Activated CD8-positive, alpha-beta T cell treated with anti-CD3 and anti-CD28 coated beads for 36 hours (primary cell): ENCODE data around the gene RIPPLY3. TPM values are rescaled to one million over a fixed set of nuclear protein-coding genes. Genes with fewer than 3 reads are reported as not detected.
"Not testable (repeated sequence)": the region's sequence is repeated elsewhere in the genome, so short reads cannot be mapped to it uniquely, and the experiment has no call there.

Experiments
- ATAC-seq: fragments of 200-7000 bp; cut with Tn5 transposase; one replicate; pipeline ENCODE4 v1.10.0; 2021; ENCODE audit warnings: mild to moderate bottlenecking, moderate library complexity
- CTCF ChIA-PET: fragments of 350-600 bp; sonication (Branson Sonifier 250); formaldehyde crosslinking; loops from one replicate; lab custom pipeline; 2021; ENCODE audit warnings: antibody characterized with exemption; lab: Charles Lee
- POLR2A ChIA-PET: fragments of 350-600 bp; sonication (Branson Sonifier 250); formaldehyde crosslinking; loops from one replicate; lab custom pipeline; 2021; ENCODE audit warnings: antibody characterized with exemption; lab: Charles Lee
- DNase-seq: peaks from one replicate; pipeline ENCODE4 v3.0.0-alpha.2; 2020
- H3K27ac Mint-ChIP-seq: one replicate; pipeline ENCODE4 v1.8.0; 2021; ENCODE audit warnings: mild to moderate bottlenecking, mixed read lengths
- H3K27me3 Mint-ChIP-seq: one replicate; pipeline ENCODE4 v1.8.0; 2021; ENCODE audit warnings: mixed read lengths
- H3K36me3 Mint-ChIP-seq: one replicate; pipeline ENCODE4 v1.8.0; 2021; ENCODE audit warnings: low read depth, mixed read lengths
- H3K4me1 Mint-ChIP-seq: one replicate; pipeline ENCODE4 v1.8.0; 2021; ENCODE audit warnings: low read depth, mixed read lengths
- H3K4me3 Mint-ChIP-seq: one replicate; pipeline ENCODE4 v1.8.0; 2021; ENCODE audit warnings: mild to moderate bottlenecking, moderate library complexity, mixed read lengths
- H3K9me3 Mint-ChIP-seq: one replicate; pipeline ENCODE4 v1.8.0; 2021; ENCODE audit warnings: mixed read lengths
- CTCF ChIP-seq: fragments of 200-600 bp; IDR thresholded peaks from one replicate; pipeline ENCODE4 v1.8.0; 2022; ENCODE audit warnings: antibody characterized with exemption, mild to moderate bottlenecking
- intact Hi-C: fragments of 100-400 bp; cut with micrococcal nuclease; formaldehyde crosslinking; loops from one replicate; pipeline ENCODE4 v1.10.0; 2022
- total RNA-seq, 2 experiments: library from RNA; stranded (reverse); gene quantifications; one replicate each; pipeline ENCODE4 v1.2.3, GENCODE V29; 2021

Gene RIPPLY3
- total RNA-seq, 2 experiments from 2014 or later = not detected

- H3K27ac Mint-ChIP-seq = peak overlapping the region; percentile 0
- H3K36me3 Mint-ChIP-seq = no peaks in the 10 kb centered on the region
- no peaks in the 10 kb centered on the region for H3K9me3 Mint-ChIP-seq
- ATAC-seq (no peak), DNase-seq (no peak)
- POLR2A ChIA-PET = interaction anchor here (1.5 to 2.2 kb wide), 3 partner anchors 12 to 22 kb away, joined by 6 to 11 read pairs (median 9); partner anchors contain the start of gene HLCS
- intact Hi-C loops = loop anchor here (10.0 kb wide), 1 partner anchor 86 kb away; the partner anchor contains the start of genes PIGP and TTC3
- peak overlapping the region; percentile 0 for H3K4me3 Mint-ChIP-seq
- no peak for TF ChIP-seq CTCF
- H3K4me1 Mint-ChIP-seq = peaks cover 34% of the 10 kb centered on the region
- H3K27me3 Mint-ChIP-seq = no peaks in the 10 kb centered on the region
- CTCF ChIA-PET = interaction anchor here (2.9 to 3.3 kb wide), 2 partner anchors 11 to 23 kb away, joined by 28 to 33 read pairs; partner anchors contain the start of gene HLCS
Observed at GRCh38 chr21:36988536-36988935, 18.0 kb upstream of the RIPPLY3 start.

DNA sequence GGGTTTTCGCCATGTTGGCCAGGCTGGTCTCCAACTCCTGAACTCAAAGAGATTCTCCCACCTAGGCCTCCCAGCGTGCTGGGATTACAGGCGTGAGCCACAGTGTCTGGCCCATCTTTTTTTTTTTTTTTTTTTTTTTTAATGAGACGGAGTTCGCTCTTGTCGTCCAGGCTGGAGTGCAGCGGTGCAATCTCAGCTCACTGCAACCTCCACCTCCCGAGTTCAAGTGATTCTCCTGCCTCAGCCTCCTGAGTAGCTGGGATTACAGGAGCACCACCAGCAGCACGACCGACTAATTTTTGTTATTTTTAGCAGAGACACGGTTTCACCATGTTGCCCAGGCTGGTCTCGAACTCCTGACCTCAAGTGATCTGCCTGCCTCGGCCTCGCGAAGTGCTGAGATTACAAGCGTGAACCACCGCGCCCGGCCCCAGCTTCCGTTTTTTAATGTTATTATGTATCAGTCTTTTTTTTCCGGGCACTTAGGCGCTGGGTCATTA is 17.3 kb upstream of the RIPPLY3 start:
- not testable (repeated sequence) for H3K9me3 Mint-ChIP-seq, H3K27me3 Mint-ChIP-seq, ATAC-seq, H3K36me3 Mint-ChIP-seq
- Mint-ChIP-seq H3K27ac (peak overlapping the region; percentile 90), H3K4me3 (peak overlapping the region; percentile 68), H3K4me1 (peaks cover 34% of the 10 kb centered on the region)
- ChIA-PET CTCF (interaction anchor here (0.9 to 3.3 kb wide), 14 partner anchors 11 to 92 kb away, joined by 3 to 33 read pairs (median 6); partner anchors contain the start of gene HLCS), POLR2A (interaction anchor here (1.1 to 2.2 kb wide), 4 partner anchors 9 to 23 kb away, joined by 4 to 11 read pairs (median 8); partner anchors contain the start of gene HLCS)
- DNase-seq = peak; percentile 79
- intact Hi-C loops = loop anchor here (10.0 kb wide), 1 partner anchor 86 kb away; the partner anchor contains the start of genes PIGP and TTC3

- Mint-ChIP-seq H3K36me3 (no peaks in the 10 kb centered on the region), H3K27ac (peak overlapping the region; percentile 90), H3K9me3 (no peaks in the 10 kb centered on the region), H3K4me3 (peak overlapping the region; percentile 68), H3K27me3 (no peaks in the 10 kb centered on the region), H3K4me1 (peaks cover 38% of the 10 kb centered on the region)
- CTCF ChIA-PET = interaction anchor here (0.9 to 3.3 kb wide), 19 partner anchors 8 to 93 kb away, joined by 3 to 33 read pairs (median 5); partner anchors contain the start of genes HLCS and RIPPLY3
- POLR2A ChIA-PET = interaction anchor here (1.1 to 2.2 kb wide), 5 partner anchors 10 to 42 kb away, joined by 4 to 11 read pairs (median 6); partner anchors contain the start of gene HLCS
- DNase-seq (peak; percentile 88), ATAC-seq (peak; percentile 88)
- TF ChIP-seq CTCF = peak; percentile 83
- intact Hi-C loops = loop anchor here (10.0 kb wide), 1 partner anchor 85 kb away; the partner anchor contains the start of genes PIGP and TTC3
Observed at GRCh38 chr21:36989699-36990507, 16.6 kb upstream of the RIPPLY3 start.

DNA sequence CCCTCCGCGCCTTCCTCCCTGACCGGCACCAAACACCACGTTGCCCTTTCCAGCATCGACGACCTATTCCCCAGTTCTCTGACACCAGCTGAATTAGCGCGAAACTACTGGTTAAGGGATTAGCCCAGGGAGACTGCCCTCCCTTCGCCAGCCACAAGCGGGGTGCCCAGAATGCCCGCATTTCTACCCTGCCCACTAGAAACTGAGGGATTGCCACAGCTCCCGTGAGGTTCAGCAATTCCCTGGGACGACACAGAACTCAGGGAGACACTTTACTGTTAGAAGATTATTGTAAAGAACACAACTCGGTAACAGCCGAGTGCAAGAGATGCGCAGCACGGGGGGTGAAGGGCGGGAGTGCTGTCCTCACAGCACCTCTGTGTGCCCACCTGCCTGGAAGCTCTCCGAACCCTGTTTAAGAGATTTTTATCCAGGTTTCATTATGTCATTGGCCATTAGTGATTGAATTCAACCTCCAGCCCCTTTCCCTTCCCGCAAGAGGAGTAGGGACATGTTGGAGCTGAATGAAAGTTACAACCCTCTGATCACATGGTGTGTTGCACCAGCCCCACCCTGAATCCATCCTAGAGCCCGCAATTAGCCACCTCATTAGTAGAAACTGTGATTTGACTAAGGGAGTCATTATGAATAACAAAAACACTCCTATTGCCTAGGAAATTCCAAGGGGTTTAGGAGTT is 15.8 kb upstream of the RIPPLY3 start:
- ATAC-seq (no peak), DNase-seq (no peak)
- CTCF ChIA-PET = interaction anchor here (0.7 to 3.4 kb wide), 17 partner anchors 9 to 79 kb away, joined by 3 to 33 read pairs (median 5); partner anchors contain the start of genes HLCS and RIPPLY3
- Mint-ChIP-seq H3K4me1 (peaks cover 36% of the 10 kb centered on the region), H3K27me3 (no peaks in the 10 kb centered on the region), H3K9me3 (no peaks in the 10 kb centered on the region), H3K4me3 (peak overlapping the region; percentile 68), H3K36me3 (no peaks in the 10 kb centered on the region), H3K27ac (peak overlapping the region; percentile 62)
- POLR2A ChIA-PET = interaction anchor here (1.0 to 2.2 kb wide), 3 partner anchors 14 to 43 kb away, joined by 4 to 11 read pairs (median 6); partner anchors contain the start of gene HLCS
- intact Hi-C loops = no loop called here
- no peak for TF ChIP-seq CTCF

DNA sequence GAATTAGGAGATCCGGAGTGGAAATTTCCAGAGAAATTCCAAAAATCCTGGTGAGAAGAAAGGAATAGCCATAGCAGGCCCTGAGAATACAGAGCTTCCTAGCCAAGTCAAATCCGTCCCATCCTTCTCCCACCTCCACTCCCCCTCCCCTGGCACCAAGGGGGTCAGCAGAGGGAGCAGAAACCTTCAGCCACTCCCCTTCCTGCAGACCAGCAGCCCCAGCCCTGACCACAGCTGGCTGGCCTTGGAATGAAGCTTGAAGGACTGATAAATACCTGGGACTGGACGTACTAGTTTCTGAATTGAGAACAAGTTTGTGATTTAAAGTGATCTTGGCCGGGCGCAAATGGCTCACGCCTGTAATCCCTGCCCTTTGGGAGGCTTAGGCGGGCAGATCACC is 13.8 kb upstream of the RIPPLY3 start:
- no peaks in the 10 kb centered on the region for H3K36me3 Mint-ChIP-seq
- H3K4me1 Mint-ChIP-seq = peaks cover 21% of the 10 kb centered on the region
- DNase-seq = no peak
- H3K4me3 Mint-ChIP-seq = no peak overlapping the region
- ChIA-PET CTCF (interaction anchor here (1.5 to 3.4 kb wide), 2 partner anchors 15 to 18 kb away, joined by 4 to 11 read pairs; no protein-coding TSS in a partner anchor), POLR2A (no interaction called here)
- H3K9me3 Mint-ChIP-seq = no peaks in the 10 kb centered on the region
- H3K27me3 Mint-ChIP-seq = no peaks in the 10 kb centered on the region
- intact Hi-C loops = no loop called here
- no peak overlapping the region for H3K27ac Mint-ChIP-seq
- no peak for ATAC-seq
- no peak for TF ChIP-seq CTCF
